Lung microvascular endothelial cell (primary cell): ENCODE measurements around the gene NSG1. TPM values are rescaled to one million over a fixed set of nuclear protein-coding genes. Genes with fewer than 3 reads are reported as not detected.
"Not testable (repeated sequence)": the region's sequence is repeated elsewhere in the genome, so short reads cannot be mapped to it uniquely, and the experiment has no call there.

Source experiments
- DNase-seq, 2 donors: peaks; one replicate each; pipeline versions ENCODE4 v3.0.0 to v3.0.0-alpha.2; 2010; ENCODE audit warnings: low read depth in 2 of 2
- total RNA-seq: library from RNA; depleted of rRNA; stranded (reverse); fragments of >200 nt; gene quantifications from 2 replicates; pipeline ENCODE4 v1.2.1, GENCODE V29; 2014

Gene NSG1
- total RNA-seq, 1 donor from 2014 or later: not detected

DNA sequence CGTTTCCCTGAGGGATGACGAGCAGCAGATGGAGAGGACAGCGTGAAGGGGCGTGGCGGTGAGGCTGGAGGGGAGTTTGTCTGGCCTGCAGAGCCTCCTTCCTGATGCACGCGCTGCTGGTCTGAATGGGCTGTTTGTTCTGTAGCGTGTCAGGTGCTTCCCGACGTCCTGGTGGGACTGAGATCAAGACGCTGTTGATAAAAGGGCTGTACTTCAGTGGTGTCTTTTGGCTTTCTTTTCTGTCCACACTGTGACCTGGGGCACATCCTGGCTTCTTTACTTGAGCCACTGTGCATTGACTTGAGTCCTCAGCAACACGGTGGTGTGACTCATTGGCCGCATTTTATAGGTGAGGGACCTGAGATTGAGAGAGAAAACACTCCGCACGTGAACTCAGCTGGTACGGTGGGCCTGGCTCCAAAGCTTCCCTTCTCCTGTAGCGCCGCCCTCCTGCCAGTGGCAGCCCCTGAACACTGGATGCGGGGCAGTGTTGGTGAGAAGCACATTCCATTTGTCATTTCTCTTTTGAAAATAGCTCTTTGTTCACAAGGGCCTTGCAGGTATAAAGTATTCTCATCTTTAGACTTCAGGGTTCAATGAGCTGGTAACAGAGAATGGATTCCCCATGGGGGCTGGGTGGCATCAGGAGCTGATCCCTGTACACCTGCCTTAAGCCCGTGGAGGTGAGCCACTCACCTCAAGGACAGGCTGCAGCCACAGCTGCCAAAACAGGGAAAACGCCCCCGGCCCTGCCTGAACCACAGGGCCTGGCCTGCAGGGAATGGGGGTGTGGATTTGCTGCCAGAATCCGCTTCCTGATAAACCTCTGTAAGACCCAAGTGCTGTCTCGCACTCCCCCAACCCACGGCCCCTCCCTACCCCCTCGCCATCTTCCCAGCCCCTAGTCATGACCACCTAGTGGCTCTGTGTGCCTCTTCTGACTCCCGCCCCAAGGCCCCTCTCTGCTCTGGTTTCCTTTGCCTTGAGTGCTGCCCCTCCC is 29.2 kb downstream of the NSG1 start:
- DNase-seq: no peak

DNA sequence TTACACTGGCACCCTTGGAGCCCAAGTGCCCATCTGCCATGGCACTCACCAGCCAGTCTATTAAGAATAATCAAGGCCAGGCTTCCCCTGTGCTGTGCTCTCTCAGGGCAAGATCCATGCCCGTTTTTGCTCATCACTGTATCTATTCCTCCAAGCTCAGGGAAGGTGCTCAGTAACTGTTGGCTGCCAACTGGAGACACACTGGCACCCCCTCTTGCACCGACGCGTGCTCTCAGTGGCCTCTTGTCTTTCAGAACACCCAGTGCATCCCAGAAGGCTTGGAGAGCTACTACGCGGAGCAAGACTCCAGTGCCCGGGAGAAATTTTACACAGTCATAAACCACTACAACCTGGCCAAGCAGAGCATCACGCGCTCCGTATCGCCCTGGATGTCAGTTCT is 30.1 kb downstream of the NSG1 start:
- DNase-seq: no peak

DNA sequence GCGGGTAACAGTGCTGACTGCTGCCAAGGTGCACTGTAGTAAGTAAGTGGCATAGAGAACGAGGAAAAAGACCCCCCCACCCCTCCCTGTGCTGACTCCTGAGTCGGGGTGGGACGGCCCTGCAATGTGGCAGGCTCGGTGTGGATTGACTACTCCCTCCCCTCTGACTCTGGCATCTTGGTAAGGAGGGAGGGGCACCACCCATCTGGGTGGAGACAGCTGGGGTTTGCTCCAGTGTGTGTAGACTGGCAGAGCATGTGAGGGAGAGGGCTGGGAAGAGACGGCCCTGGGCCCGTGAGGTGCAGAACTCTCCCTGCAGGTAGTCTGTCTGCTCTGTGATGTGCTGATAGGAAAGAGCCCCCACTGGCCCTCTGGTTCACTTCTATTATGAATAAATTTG is 31.0 kb downstream of the NSG1 start:
- DNase-seq: no peak

DNA sequence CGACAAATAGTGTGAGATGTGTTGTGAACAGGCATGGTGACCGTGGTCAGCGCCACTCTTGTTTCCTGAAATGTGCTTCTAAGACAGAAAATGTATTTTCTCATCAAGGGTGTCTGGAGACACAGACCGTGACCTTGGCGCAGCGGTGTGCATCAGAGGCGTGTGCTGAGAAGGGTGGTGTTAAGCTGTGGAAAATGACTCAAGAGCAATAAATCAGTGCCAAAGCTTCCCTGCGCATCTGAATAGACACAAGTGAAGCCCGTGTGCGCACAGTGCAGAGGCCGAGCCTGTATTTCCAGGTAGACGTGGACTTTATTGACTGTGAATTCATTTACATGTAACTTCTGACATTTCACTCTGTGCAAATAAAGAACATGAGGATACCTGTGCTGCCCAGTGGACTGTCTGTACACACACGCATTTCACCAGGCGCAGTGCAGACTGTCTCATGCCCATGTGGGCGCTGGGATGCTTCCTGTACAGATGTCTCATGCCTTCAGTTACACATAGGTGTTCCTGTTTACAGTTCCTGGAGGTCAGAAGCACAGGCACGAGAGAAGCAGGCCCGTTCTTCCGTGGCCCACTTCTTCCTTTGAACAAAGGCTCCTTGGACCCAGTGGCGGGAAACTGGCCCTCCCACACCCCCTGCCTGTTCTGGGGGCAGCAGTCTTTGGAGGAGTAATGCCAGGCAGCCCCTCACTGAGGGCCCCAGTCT is 31.9 kb downstream of the NSG1 start:
- DNase-seq: peak in 1 of 2 donors; percentile 52

DNA sequence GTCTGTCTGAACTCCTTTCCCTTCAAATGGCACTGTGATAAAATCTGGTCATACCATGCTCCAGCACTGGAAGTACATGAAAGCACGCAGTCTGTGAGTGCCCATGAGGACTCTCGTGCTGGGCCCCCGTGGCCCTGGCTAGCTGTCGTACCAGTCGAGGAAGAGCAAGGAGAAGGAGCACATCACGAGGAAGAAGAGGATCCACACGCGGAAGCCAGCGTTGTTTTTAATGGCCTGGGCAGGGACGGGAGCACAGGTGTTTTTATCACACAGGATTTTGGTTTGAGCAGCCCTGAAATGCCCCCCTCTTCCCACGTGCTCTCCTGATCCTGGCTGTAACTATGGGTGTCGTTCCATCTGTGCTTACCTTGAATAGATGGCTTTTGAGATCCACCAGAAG is 33.0 kb downstream of the NSG1 start:
- no peak for DNase-seq

DNA sequence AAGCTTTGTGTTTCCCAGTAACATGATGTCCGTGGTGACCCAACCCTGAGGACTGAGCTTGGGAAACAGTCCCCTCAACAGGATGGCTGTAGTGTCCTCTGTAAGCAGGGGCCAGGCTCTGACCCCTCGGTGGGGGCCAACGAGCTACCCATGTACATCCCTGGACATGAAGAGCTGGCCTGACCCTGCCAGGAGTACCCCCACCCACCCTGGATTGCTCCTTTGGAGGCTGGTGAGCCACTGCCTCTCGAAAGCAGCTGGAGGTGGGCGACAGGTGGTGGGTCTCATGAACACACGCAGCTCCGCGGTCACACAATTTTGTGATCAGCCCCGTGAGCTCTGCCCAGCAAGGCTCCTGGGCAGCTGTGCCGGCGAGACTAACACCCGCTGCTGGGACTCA is 33.5 kb downstream of the NSG1 start:
- DNase-seq: no peak

DNA sequence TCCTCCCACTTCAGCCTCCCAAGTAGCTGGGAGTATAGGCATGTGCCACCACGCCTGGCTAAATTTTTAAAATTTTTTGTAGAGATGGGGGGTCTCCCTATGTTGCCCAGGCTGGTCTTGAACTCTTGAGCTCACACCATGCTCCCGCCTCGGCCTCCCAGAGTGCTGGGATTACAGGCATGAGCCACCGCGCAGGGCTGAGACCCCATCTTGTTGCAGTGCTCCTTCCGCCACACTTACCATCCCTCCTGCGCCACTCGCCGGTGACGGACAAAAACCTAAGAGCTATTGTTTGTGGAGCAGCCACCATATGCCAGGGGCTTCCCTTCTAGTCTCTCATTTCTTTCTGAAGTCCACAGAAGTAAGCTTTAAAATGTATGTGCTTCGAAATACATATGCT is 34.5 kb downstream of the NSG1 start:
- DNase-seq: no peak

DNA sequence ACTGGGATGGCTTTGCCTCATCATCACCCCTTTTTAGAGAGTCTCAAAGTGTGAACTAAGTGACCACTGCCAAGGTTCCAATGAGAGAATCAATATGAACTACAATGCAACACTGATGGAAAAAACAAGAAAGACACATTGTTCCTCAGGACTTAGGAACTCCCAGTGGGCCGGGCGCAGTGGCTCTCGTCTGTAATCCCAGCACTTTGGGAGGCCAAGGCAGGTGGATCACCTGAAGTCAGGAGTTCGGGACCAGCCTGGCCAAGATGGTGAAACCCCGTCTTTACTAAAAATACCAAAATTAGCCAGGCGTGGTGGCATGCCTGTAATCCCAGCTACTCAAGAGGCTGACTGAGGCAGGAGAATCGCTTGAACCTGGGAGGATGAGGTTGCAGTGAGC is 35.2 kb downstream of the NSG1 start:
- not testable (repeated sequence) for DNase-seq

DNA sequence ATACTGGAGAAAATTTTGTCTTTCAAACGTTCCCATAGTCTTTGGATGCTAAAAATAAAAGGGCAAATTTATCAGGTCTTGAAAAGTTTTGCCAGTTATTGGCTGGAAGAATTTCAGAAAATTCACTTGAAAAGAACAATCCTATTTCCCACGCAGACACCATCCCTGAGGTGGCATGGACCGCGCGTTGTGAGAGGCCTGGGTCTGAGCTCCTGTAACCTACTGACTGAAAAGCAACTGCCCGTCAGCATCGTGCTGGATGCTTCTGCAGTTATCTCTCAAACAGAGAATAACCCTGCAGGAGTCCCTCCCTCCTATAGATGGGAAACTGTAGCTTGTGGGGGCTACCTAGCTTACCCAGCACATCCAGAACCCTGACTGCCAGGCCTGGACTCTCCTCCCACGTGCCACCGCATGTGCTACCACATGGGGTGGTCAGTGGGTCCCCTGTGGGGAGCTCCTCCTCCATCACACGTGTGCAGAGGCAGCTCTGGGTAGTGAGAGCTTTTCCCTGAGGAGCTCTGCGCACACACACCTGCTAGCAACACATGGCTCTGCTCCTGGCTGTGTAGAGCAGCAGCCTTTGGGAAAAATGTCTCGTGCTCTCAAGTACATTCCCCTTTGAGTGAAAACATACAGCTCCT is 36.1 kb downstream of the NSG1 start:
- DNase-seq: no peak

DNA sequence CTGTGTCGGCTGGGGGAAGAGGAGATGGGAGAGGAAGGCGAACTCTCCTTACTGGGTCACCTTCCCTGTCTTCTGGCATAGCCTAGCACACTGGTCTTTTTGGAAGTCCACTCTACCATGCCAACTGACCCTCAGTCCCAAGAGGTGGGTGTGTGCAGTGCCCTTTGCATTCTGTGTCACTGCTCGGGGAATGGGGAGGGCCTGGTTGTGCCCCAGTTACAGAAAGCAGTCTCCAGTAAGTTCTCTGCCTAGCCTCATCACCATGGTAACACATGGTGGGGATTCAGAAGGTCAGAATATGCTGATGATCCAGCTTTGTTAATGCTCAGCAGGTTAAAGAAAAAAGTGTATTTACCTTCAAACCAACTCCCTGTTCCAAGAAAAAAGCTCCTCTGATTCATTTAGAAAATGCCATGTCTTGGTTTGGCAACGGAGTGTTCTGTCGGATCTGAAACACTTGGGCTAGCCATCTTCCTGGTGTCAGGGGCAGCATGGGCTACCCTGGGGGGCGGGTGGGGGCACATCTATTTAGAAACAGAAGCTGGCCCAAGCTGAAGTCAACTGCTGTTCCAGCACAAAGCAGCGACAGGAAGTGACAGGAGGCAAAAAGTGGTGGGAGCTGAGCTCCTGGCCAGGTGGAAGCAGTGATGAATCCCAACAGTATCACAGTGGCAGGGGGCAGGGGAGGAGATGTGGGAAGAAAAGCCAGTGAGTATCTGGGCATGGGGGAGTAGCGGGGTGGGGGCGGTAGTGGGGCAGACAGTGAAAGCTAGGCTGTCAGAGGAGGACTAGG is 37.0 kb downstream of the NSG1 start:
- DNase-seq: no peak

DNA sequence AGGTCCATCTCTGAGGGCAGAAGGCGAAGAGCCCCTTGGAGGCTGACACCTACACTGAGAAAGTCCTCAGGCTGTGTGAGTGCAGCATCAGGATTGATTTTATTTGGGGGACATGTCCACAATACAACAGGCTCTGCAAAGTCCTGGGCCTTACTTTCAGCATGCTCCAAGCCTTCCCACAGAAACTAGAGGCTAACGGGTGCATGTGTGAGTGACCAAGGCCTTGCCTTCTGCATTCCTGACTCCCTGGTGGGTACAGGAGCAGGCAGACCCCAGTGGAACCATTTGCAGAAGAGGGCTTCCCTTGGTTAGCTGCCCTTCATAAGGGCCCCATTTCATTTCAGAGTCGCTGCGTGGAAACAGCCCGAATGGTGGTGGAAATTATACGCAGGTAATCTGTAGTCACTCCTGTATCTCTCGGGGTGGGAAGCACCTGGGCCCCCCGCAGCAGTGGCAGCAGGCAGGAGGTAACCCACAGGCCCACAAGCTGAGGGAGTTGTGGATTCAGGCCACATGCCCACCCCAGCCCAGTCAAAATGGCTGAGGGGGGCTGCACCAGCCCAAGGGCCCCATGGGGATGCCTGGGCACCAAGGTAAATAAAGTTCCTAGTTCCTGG is 37.7 kb downstream of the NSG1 start:
- no peak for DNase-seq

DNA sequence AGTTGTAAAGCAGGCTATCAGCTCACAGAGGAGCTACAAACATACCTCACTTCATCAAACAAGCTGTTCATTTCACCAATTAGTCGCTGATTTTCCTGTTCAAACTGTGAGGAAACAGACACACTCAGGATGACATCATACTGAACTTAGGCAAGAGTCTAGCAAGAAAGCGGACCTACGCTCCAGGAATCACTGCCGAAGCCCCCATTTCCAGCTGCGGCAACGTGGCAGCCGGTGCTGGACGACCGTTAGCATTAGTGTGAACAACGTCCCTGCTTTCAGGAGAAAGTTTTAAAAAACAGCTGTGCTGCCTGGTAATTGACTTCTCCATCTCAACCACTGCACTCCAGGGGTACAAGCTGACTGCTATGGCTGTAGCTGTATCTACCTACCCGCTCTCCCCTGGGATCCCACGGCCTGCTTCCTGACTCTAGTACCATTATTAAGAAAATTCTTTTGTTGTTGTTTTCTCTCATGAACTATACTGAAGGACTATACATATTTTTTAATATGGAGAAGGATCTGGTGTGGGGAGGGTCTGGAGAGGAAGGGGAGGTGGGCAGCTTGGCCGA is 38.3 kb downstream of the NSG1 start:
- DNase-seq: no peak

DNA sequence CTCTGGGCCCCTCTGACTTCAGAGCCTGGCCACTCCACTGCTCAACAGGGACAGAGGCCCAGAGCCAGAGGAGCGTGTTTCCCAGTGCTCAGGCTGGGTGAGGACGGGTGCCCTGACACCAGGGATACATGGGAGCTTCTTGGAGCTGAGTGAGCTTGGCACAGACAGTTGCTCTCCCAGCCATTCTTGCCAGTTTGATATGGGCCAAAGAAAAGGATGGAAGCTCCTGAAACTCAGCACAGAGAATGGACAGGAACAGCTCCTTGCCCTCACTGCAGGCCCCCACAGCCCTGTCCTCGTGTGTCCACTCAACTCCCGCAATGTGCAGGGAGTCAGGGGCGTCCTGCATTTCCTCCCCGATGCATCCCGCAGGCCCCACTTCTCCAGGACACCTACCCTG is 38.8 kb downstream of the NSG1 start:
- no peak for DNase-seq

DNA sequence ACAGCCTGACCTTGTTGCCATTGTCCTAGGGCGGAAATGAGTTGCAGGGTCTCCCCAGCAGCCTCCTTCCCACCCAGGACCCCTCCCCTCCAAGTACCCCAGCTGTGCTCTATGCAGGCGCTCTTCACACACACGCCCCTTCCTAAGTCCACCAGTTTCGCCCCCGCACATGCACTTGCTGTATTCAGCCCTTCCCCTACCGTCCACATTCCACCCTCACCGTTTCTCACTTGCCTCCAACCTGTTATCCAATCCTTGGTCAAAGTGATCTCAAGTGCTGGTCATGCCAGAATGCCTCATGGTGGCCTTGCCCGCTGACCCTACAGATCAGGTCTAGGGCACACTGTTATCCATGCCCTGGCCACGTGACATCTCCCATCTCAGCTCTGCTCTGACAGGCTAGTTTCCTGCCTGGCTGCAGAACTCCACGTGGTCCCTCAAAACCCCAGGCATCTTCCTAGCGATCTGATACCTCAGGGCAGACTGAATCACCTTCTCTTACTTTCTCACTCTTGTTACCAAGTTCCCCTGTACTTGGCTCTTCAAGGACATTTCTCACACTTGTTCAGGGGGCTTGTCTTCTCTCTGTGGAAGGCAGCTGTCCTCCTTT is 39.7 kb downstream of the NSG1 start:
- DNase-seq: no peak

DNA sequence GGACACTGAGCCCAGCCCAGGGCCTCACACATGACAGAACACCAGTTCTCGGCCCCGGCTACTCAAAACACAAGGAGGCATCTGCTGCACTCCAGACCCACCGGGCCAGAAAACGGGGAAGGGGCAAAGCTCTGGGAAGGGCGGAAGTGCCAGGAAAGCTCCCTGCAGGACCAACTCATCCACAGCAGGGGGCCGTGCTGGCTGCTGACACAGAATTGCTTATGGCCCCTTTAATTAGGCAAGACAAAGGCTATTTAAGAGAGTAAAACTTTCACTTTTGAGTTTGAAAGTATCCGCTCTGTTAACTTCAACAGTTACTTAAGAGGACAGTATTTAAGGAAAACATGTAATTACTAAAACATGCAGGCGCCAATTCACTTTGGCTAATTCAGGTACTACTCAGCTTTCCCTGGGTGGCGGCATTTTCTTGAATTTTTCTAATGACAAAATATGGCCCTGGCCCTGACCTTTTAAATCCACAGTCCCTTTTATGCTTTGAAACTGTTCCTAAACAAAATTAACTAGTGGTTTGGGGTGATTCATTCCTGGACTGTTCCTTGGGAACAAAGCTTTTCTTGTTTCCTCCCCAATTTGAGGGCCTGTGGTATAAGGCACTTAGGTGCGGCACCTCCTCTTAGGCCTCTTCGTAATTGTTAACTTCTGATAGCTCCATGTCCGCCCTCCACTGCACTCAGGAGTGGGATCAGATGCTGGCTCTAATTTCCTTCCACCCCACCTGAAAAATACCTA is 40.4 kb downstream of the NSG1 start:
- no peak for DNase-seq

DNA sequence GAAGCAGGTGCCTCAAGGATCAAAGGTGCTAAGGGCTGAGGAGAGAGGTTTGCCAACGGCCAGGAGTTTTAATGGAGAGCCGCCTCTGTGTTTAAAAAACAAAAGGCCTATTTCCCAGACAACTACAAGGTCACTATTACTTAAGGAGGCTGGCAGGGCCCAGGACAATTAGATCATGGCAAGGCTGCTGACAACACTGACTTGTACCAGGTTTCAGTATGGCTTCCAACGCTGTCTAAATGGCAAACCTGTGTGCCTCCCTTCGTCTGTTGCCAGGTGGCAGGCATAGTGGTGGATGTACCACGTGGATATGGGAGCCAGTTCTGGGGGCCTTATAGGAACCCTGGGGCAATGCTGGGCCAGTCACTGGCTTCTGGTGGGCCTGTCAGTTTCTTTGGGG is 41.0 kb downstream of the NSG1 start:
- DNase-seq: no peak

DNA sequence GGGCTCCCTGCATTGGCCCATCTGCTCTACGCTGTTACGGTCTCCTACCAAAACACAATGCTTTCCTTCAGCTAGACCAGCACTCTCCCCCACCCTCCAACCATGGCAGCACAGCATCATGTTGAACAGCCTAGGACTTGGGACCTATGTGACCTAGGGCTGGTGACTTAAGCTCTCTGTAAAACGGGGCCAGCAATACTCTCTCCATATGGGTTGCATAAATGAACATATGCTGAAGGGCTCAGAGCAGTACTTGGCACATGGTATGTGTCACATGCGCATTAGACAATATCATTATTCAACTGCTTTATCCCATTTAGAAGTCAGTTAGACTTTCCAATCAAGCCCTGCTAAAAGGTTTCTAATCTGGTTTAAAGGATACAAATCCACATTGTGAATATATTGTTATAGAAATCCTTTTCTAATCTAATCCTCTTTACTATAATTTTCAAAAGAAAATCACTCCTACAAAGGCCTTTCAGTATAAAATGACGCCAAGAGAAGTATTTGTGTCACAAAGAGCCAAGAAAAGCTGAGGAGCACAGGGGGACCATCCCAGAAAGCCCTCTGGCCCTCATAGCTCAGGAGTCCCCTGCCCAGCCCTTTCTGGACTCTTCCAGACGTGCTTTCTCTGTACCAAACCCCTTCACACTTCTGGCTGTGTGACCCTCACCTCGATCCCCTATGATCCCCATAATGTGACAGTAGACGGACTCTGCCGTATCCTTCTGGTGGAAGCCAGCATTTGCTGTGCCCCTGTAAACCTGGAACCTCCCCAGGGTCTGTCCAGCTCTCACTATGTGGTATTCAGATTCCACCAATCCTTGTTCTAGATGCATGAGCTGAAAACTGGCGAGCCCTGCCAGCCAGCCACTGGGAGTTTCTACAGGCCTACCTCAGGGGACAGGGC is 42.3 kb downstream of the NSG1 start:
- no peak for DNase-seq

DNA sequence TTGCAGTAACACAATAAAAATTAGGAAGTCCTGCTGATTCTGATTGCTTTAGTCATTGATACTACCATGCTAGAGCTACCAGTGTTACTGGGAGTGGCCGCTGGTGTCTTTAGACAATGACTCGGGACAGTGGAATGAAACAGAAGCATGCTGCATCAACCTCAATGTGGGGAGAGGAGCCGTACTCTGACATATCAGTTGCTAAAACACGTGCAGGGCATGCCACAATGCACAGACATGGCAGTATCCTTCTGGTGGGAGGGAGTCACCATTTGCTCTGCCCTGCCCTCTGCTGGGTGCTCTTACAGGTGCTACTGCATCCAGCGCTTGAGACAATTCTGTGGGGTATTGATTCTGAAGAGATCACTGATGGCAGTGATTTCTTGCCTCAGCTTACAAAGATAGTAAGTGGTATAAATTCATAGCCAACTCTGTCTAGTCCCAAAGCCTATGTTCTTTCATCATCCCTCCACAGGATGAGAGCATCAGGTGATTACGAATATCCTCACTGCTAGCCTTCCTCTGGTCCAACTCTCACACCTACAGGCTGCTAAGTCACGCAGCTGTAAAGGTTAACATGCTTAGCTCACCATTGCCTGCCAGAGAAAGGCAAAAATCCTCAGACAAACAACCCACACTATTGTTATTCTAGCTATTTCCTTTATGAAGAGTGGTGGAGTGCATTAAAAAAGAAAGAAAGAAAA is 43.7 kb downstream of the NSG1 start:
- DNase-seq: peak; percentile 61 to 67
